ENCODE data around the gene JAK2. TPM values are rescaled to one million over a fixed set of nuclear protein-coding genes. Genes with fewer than 3 reads are reported as not detected.

JAK2 gene
- total RNA-seq, 6 donors from 2014 or later, result 19.6 to 52.9 (median 26.0) TPM

DNA sequence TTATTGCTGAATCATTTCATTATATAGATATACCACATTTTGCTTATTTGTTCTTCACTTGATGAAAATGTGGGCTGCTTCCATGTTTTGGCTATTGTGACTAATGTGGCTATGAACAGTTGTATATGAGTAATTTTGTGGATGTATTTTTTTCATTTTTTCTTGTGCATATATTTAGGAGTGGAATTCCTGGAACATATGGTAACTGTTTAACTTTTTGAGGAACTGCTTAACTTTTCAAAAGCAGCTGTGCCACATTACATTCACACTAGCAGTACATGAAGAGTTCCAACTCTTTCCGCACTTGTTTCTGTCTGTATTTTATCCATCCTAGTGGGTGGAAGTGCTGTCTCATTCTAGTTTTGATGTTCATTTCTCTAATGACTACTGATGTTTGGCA, 67.8 kb downstream of the JAK2 start:
- no peak overlapping the region for H3K4me3 ChIP-seq
- WGBS, 2 donors, result 92 to 97% methylated on average over 1 of the region's 1 CpG
- ATAC-seq (ENCODE audit: low FRiP score in 2 of 2), result no peak

DNA sequence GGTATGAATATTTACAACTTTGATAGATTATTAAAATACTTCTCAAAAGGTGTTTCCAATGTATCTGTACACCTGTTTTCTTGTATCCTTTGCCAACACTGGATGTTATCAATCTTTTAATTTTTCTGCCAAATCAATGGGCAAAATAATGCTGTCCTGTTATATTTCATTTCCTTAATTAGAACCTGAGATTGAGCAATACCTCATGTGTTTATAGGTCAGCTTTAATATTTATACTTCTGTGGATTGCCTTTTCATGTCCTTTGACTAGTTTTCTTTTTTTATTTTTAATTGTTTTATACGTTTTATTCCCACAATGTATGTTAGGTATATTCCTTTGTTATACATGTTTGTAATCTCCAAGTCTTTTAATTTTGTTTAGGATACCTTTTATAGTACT, 77.6 kb downstream of the JAK2 start:
- ATAC-seq (ENCODE audit: low FRiP score in 2 of 2) (no peak), DNase-seq (no peak)
- H3K4me1 ChIP-seq, result no peaks in the 10 kb centered on the region
- 37 to 39% methylated on average over 1 of the region's 1 CpG for WGBS, 2 donors
- H3K27ac ChIP-seq, result no peak overlapping the region
- TF ChIP-seq POLR2AphosphoS5 (IDR thresholded peaks at IDR 0.05), result no peak
- peaks cover 0 to 50% (median 7%) of the 10 kb centered on the region in 4 donors for H3K36me3 ChIP-seq
- no peak overlapping the region for H3K4me3 ChIP-seq
- H3K9me3 ChIP-seq, result no peaks in the 10 kb centered on the region
- H3K27me3 ChIP-seq, result no peaks in the 10 kb centered on the region

More for the DNA sequence above, 67.8 kb downstream of the JAK2 start:
- H3K27ac ChIP-seq, result no peak overlapping the region
- no peaks in the 10 kb centered on the region for H3K9me3 ChIP-seq
- H3K27me3 ChIP-seq, result no peaks in the 10 kb centered on the region
- H3K36me3 ChIP-seq, result peaks cover 0 to 42% (median 5%) of the 10 kb centered on the region in 4 donors
- H3K4me1 ChIP-seq, result no peaks in the 10 kb centered on the region
- no peak for DNase-seq
- TF ChIP-seq POLR2A (IDR thresholded peaks at IDR 0.05) (no peak), EP300 (IDR thresholded peaks at IDR 0.05) (no peak), POLR2AphosphoS5 (IDR thresholded peaks at IDR 0.05) (no peak)
- TF ChIP-seq, protein P1, sequence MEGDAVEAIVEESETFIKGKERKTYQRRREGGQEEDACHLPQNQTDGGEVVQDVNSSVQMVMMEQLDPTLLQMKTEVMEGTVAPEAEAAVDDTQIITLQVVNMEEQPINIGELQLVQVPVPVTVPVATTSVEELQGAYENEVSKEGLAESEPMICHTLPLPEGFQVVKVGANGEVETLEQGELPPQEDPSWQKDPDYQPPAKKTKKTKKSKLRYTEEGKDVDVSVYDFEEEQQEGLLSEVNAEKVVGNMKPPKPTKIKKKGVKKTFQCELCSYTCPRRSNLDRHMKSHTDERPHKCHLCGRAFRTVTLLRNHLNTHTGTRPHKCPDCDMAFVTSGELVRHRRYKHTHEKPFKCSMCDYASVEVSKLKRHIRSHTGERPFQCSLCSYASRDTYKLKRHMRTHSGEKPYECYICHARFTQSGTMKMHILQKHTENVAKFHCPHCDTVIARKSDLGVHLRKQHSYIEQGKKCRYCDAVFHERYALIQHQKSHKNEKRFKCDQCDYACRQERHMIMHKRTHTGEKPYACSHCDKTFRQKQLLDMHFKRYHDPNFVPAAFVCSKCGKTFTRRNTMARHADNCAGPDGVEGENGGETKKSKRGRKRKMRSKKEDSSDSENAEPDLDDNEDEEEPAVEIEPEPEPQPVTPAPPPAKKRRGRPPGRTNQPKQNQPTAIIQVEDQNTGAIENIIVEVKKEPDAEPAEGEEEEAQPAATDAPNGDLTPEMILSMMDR (IDR thresholded peaks at IDR 0.05), result no peak

DNA sequence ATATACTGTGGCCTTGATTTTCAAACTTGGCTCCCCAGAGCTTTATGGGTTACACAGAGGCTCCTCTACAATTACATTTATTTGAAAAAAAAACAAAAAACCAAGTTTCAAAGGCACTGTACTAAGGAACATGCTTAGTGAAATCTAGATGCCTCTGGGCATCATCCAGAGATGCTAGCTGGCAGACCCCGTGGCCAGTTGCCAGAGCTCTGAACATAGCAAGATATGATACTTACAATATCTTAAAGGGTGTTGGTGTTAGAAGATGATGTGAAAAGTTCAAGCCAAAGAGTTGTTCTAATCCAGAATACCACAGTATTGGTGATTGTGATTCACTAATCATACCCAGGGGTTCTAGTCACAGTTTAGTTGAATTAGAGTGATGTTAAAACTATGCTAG, 87.8 kb downstream of the JAK2 start:
- Histone ChIP-seq H3K36me3 (peaks cover 0 to 73% (median 27%) of the 10 kb centered on the region in 4 donors), H3K4me1 (no peaks in the 10 kb centered on the region), H3K4me3 (no peak overlapping the region), H3K9me3 (no peaks in the 10 kb centered on the region), H3K27ac (no peak overlapping the region), H3K27me3 (no peaks in the 10 kb centered on the region)
- no peak for DNase-seq
- ATAC-seq (ENCODE audit: low FRiP score in 2 of 2), result no peak
- TF ChIP-seq EP300 (IDR thresholded peaks at IDR 0.05) (no peak), POLR2A (IDR thresholded peaks at IDR 0.05) (no peak), POLR2AphosphoS5 (IDR thresholded peaks at IDR 0.05) (no peak)
- TF ChIP-seq, protein P1 (IDR thresholded peaks at IDR 0.05), result no peak
- 96 to 100% methylated on average over 1 of the region's 1 CpG for WGBS, 2 donors

DNA sequence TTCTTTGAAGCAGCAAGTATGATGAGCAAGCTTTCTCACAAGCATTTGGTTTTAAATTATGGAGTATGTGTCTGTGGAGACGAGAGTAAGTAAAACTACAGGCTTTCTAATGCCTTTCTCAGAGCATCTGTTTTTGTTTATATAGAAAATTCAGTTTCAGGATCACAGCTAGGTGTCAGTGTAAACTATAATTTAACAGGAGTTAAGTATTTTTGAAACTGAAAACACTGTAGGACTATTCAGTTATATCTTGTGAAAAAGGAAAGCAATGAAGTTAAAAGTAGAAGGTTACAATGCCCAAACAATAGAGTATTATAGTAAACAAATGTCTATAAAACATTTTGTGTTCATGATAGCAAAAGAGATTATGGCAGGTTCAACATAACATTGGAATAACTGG, 88.6 kb downstream of the JAK2 start:
- Histone ChIP-seq H3K36me3 (peaks cover 0 to 72% (median 27%) of the 10 kb centered on the region in 4 donors), H3K9me3 (no peaks in the 10 kb centered on the region)
- 85% methylated on average over 1 of the region's 1 CpG for WGBS, 2 donors

DNA sequence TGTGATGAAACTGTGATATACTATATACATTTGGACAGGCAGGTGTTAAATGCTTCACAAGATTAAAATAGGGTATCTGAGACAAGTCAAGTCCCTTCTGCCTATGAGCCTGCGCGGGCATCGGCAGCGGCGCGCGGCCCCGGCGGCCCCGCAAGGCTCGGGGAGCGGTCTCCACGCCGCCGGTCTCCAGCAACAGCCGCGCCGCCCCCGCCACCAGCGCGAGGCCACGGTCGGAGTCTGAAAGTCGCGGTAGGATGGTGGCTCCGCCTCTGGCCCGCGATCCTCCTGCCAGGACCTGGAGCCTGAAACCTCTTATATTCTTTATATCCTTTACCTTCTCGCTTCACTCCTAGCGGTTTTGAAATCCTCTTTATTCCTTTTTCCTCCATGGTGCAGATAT, 100.9 kb downstream of the JAK2 start:
- Histone ChIP-seq H3K36me3 (peaks cover 5 to 55% (median 39%) of the 10 kb centered on the region in 4 donors), H3K27ac (no peak overlapping the region), H3K4me1 (no peaks in the 10 kb centered on the region), H3K9me3 (no peaks in the 10 kb centered on the region), H3K27me3 (no peaks in the 10 kb centered on the region), H3K4me3 (no peak overlapping the region)
- peak in 1 of 2 donors; percentile 81 for DNase-seq
- ATAC-seq (ENCODE audit: low FRiP score in 2 of 2), result no peak
- no peak for TF ChIP-seq EP300 (IDR thresholded peaks at IDR 0.05)
- no peak for TF ChIP-seq POLR2AphosphoS5 (IDR thresholded peaks at IDR 0.05)
- TF ChIP-seq POLR2A (IDR thresholded peaks at IDR 0.05), result no peak
- TF ChIP-seq, protein P1 (IDR thresholded peaks at IDR 0.05), result no peak
- 87 to 89% methylated on average over 30 of the region's 30 CpGs for WGBS, 2 donors

More for the DNA sequence above, 88.6 kb downstream of the JAK2 start:
- DNase-seq (no peak), ATAC-seq (ENCODE audit: low FRiP score in 2 of 2) (no peak)
- H3K27me3 ChIP-seq, result no peaks in the 10 kb centered on the region
- H3K27ac ChIP-seq, result no peak overlapping the region
- no peaks in the 10 kb centered on the region for H3K4me1 ChIP-seq
- TF ChIP-seq EP300 (IDR thresholded peaks at IDR 0.05) (no peak), POLR2A (IDR thresholded peaks at IDR 0.05) (no peak), POLR2AphosphoS5 (IDR thresholded peaks at IDR 0.05) (no peak)
- TF ChIP-seq, protein P1 (IDR thresholded peaks at IDR 0.05), result no peak
- no peak overlapping the region for H3K4me3 ChIP-seq
